Activated CD8-positive, alpha-beta T cell treated with anti-CD3 and anti-CD28 coated beads for 36 hours (primary cell): ENCODE data around the gene DVL2. TPM values are rescaled to one million over a fixed set of nuclear protein-coding genes. Genes with fewer than 3 reads are reported as not detected.

Experiments used
- ATAC-seq: fragments of 200-7000 bp; cut with Tn5 transposase; one replicate; pipeline ENCODE4 v1.10.0; 2021; ENCODE audit warnings: mild to moderate bottlenecking, moderate library complexity
- CTCF ChIA-PET: fragments of 350-600 bp; sonication (Branson Sonifier 250); formaldehyde crosslinking; loops from one replicate; lab custom pipeline; 2021; ENCODE audit warnings: antibody characterized with exemption; lab: Charles Lee
- POLR2A ChIA-PET: fragments of 350-600 bp; sonication (Branson Sonifier 250); formaldehyde crosslinking; loops from one replicate; lab custom pipeline; 2021; ENCODE audit warnings: antibody characterized with exemption; lab: Charles Lee
- DNase-seq: peaks from one replicate; pipeline ENCODE4 v3.0.0-alpha.2; 2020
- H3K27ac Mint-ChIP-seq: one replicate; pipeline ENCODE4 v1.8.0; 2021; ENCODE audit warnings: mild to moderate bottlenecking, mixed read lengths
- H3K27me3 Mint-ChIP-seq: one replicate; pipeline ENCODE4 v1.8.0; 2021; ENCODE audit warnings: mixed read lengths
- H3K36me3 Mint-ChIP-seq: one replicate; pipeline ENCODE4 v1.8.0; 2021; ENCODE audit warnings: low read depth, mixed read lengths
- H3K4me1 Mint-ChIP-seq: one replicate; pipeline ENCODE4 v1.8.0; 2021; ENCODE audit warnings: low read depth, mixed read lengths
- H3K4me3 Mint-ChIP-seq: one replicate; pipeline ENCODE4 v1.8.0; 2021; ENCODE audit warnings: mild to moderate bottlenecking, moderate library complexity, mixed read lengths
- H3K9me3 Mint-ChIP-seq: one replicate; pipeline ENCODE4 v1.8.0; 2021; ENCODE audit warnings: mixed read lengths
- intact Hi-C: fragments of 100-400 bp; cut with micrococcal nuclease; formaldehyde crosslinking; loops from one replicate; pipeline ENCODE4 v1.10.0; 2022
- total RNA-seq, 2 experiments: library from RNA; stranded (reverse); gene quantifications; one replicate each; pipeline ENCODE4 v1.2.3, GENCODE V29; 2021
- TF ChIP-seq, protein P1 (sequence below): fragments of 200-600 bp; IDR thresholded peaks from one replicate; pipeline ENCODE4 v1.8.0; 2022; ENCODE audit warnings: antibody characterized with exemption, mild to moderate bottlenecking

DVL2 gene
- total RNA-seq, 2 experiments from 2014 or later = 50.0 to 53.6 TPM

DNA sequence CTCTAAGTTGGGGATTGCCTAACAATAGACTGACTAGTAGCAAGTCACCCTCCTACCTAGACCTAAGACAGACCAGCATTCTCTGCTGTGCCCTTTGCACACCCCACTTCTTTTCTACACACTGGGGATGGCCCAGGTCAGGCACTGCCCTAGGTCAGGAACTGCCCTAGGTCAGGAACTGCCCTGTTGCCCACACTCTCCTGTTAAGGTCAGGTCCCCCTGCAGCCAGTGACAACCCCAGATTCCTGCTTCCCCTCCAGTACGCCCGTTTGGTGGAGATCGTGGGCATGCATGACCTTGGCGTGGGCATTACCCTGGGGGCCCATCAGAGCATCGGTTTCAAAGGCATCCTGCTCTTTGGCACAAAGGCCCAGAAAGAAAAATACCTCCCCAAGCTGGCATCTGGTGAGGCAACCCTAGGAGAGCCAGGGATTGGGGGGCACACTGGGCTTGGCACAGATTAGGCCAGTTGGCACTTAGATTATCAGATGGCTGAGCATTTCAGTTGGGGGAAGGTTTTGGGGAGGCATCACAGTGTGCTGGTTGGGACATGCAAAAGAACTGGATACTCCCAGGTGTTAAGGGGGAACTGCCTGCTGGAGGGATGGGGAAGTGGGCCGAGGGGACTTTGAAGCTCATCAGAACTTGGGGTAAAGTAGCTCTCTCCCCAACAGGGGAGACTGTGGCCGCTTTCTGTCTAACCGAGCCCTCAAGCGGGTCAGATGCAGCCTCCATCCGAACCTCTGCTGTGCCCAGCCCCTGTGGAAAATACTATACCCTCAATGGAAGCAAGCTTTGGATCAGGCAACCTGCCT lies 12.8 kb downstream of the DVL2 start:
- H3K9me3 Mint-ChIP-seq = no peaks in the 10 kb centered on the region
- H3K4me1 Mint-ChIP-seq = peaks cover 40% of the 10 kb centered on the region
- H3K4me3 Mint-ChIP-seq = peak overlapping the region; percentile 94
- ATAC-seq = no peak
- intact Hi-C loops = no loop called here
- peaks cover 29% of the 10 kb centered on the region for H3K36me3 Mint-ChIP-seq
- TF ChIP-seq, protein P1, sequence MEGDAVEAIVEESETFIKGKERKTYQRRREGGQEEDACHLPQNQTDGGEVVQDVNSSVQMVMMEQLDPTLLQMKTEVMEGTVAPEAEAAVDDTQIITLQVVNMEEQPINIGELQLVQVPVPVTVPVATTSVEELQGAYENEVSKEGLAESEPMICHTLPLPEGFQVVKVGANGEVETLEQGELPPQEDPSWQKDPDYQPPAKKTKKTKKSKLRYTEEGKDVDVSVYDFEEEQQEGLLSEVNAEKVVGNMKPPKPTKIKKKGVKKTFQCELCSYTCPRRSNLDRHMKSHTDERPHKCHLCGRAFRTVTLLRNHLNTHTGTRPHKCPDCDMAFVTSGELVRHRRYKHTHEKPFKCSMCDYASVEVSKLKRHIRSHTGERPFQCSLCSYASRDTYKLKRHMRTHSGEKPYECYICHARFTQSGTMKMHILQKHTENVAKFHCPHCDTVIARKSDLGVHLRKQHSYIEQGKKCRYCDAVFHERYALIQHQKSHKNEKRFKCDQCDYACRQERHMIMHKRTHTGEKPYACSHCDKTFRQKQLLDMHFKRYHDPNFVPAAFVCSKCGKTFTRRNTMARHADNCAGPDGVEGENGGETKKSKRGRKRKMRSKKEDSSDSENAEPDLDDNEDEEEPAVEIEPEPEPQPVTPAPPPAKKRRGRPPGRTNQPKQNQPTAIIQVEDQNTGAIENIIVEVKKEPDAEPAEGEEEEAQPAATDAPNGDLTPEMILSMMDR = no peak
- POLR2A ChIA-PET = interaction anchor here (0.7 to 13.2 kb wide), 7 partner anchors 16 to 176 kb away, joined by 3 to 261 read pairs (median 4); partner anchors contain the start of genes CTDNEP1, DVL2, ELP5 and GABARAP
- H3K27ac Mint-ChIP-seq = peak overlapping the region; percentile 81
- CTCF ChIA-PET = interaction anchor here (0.8 to 3.6 kb wide), 13 partner anchors 8 to 989 kb away, joined by 3 to 41 read pairs (median 4); partner anchors contain the start of genes AURKB, CTDNEP1, DVL2 and GABARAP
- DNase-seq = no peak
- H3K27me3 Mint-ChIP-seq = no peaks in the 10 kb centered on the region

GRCh38 chr17:7220593-7221277 lies 13.6 kb downstream of the DVL2 start:
- DNase-seq (peak; percentile 81), ATAC-seq (peak; percentile 41)
- intact Hi-C loops = no loop called here
- TF ChIP-seq, protein P1 = peak; percentile 49
- Mint-ChIP-seq H3K27ac (peak overlapping the region; percentile 81), H3K27me3 (no peaks in the 10 kb centered on the region), H3K36me3 (peaks cover 28% of the 10 kb centered on the region), H3K9me3 (no peaks in the 10 kb centered on the region), H3K4me1 (peaks cover 48% of the 10 kb centered on the region), H3K4me3 (peak overlapping the region; percentile 94)
- POLR2A ChIA-PET = interaction anchor here (0.7 to 13.2 kb wide), 10 partner anchors 16 to 175 kb away, joined by 3 to 261 read pairs (median 4); partner anchors contain the start of genes ACAP1, CTDNEP1, DVL2 and ELP5
- CTCF ChIA-PET = interaction anchor here (0.7 to 3.6 kb wide), 16 partner anchors 9 to 990 kb away, joined by 3 to 41 read pairs (median 4); partner anchors contain the start of genes AURKB, CTDNEP1, DVL2 and GABARAP

DNA sequence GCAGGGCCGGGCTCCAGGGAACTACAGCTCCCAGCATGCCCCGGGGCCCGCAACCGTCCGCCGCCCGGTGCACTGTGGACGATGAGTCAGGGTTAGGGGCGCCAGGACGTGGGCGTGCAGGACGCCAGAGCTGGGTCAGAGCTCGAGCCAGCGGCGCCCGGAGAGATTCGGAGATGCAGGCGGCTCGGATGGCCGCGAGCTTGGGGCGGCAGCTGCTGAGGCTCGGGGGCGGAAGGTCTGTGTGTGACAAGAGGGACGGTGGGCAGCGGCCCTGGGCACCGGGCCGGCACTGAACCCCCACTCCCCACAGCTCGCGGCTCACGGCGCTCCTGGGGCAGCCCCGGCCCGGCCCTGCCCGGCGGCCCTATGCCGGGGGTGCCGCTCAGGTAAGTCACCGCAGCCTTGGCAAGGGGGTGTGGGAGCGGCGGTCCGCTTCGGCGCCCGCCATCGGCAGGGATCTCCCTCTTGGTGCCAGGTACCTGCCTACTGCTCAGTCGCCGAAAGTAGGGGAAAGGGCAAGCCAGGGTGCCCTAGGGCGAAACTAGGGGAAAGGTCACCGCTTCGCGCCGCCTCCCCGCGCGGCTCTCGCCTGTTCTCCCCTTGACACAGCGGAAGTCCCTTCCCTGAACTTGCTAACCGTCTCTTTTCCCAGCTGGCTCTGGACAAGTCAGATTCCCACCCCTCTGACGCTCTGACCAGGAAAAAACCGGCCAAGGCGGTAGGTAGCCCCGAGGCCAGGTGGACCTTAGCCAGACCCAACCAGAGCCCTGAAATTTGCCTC lies 14.3 kb downstream of the DVL2 start, which contains the start of the genes ACADVL and DLG4:
ACADVL (plus strand) TSS at position 127 of the 781 bp plus-strand sequence; CDS start at position 174, 47 bp downstream.
DLG4 (minus strand) TSS at position 25 of the 781 bp plus-strand sequence.
- ChIA-PET POLR2A (interaction anchor here (0.7 to 13.2 kb wide), 15 partner anchors 15 to 356 kb away, joined by 3 to 261 read pairs (median 4); partner anchors contain the start of genes ACAP1, CTDNEP1, DVL2 and ELP5), CTCF (interaction anchor here (0.7 to 3.6 kb wide), 14 partner anchors 10 to 175 kb away, joined by 3 to 41 read pairs (median 4); partner anchors contain the start of genes DVL2, GABARAP and PHF23)
- no peaks in the 10 kb centered on the region for H3K9me3 Mint-ChIP-seq
- peak within 1 kb of the TSS; percentile 94 for H3K4me3 Mint-ChIP-seq
- TF ChIP-seq, protein P1 = no peak
- intact Hi-C loops = no loop called here
- peaks cover 55% of the 10 kb centered on the region for H3K4me1 Mint-ChIP-seq
- peak; percentile 74 for ATAC-seq
- no peaks in the 10 kb centered on the region for H3K27me3 Mint-ChIP-seq
- DNase-seq = peak; percentile 96
- peaks cover 28% of the 10 kb centered on the region for H3K36me3 Mint-ChIP-seq
- H3K27ac Mint-ChIP-seq = peak within 1 kb of the TSS; percentile 94

- Mint-ChIP-seq H3K9me3 (no peaks in the 10 kb centered on the region), H3K27ac (peak overlapping the region; percentile 94), H3K4me3 (peak overlapping the region; percentile 94), H3K27me3 (no peaks in the 10 kb centered on the region), H3K4me1 (peaks cover 61% of the 10 kb centered on the region), H3K36me3 (peaks cover 28% of the 10 kb centered on the region)
- no peak for DNase-seq
- ATAC-seq = no peak
- ChIA-PET CTCF (interaction anchor here (0.7 to 3.6 kb wide), 8 partner anchors 14 to 174 kb away, joined by 3 to 41 read pairs (median 12); partner anchors contain the start of genes DVL2, GABARAP, PHF23 and SLC2A4), POLR2A (interaction anchor here (0.7 to 13.2 kb wide), 8 partner anchors 15 to 355 kb away, joined by 3 to 261 read pairs (median 5); partner anchors contain the start of genes ACAP1, CTDNEP1, DVL2 and GABARAP)
- intact Hi-C loops = no loop called here
- TF ChIP-seq, protein P1 = no peak
Measured at GRCh38 chr17:7219229-7219811, 15.0 kb downstream of the DVL2 start.
